Stomach (tissue), 4 donors: Measurements from ENCODE around the gene TCEANC2.

Experiments
- POLR2A ChIP-seq, 4 donors: fragments of 450-650 bp; IDR thresholded peaks; one replicate each; pipeline ENCODE4 v1.6.1; 2016; ENCODE audit warnings: antibody characterized with exemption in 4 of 4, control low read depth in 2 of 4, mild to moderate bottlenecking in 1 of 4, moderate library complexity in 1 of 4
- TF ChIP-seq, protein P1 (sequence below), 7 experiments: fragments of 450-650 bp in 4 of 7; fragments of 200-600 bp in 3 of 7; sonication (generic) in 3 of 7; IDR thresholded peaks; one replicate each; pipeline ENCODE4 v1.5.1; 2016 to 2019; ENCODE audit warnings: antibody characterized with exemption in 7 of 7, control low read depth in 2 of 7, mild to moderate bottlenecking in 1 of 7

DNA sequence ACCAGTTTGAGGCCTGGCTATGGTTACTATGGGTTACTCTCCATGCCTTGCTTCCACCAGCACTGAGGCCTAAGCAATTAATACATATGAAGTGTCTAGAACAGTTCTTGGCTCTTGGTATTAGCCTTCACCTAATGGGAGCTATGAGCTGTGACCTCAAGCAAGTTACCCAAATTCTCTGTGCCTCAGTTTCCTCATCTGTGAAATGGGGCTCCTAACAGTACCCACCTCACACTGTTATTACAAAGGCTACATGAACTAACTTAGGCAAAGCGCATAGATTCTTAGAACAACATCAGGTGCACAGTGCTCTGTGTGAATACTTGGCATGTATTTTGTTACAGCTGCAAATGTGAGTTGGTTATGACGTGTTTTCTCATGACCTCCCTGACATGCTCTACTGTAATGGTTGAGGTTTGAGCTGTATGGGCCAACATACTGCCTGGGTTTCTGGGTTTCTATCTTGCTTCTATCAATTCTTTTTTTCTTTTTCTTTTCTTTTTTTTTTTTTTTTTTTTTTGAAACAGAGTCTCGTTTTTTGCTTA lies 72.9 kb downstream of the TCEANC2 start:
- TF ChIP-seq, protein P1, sequence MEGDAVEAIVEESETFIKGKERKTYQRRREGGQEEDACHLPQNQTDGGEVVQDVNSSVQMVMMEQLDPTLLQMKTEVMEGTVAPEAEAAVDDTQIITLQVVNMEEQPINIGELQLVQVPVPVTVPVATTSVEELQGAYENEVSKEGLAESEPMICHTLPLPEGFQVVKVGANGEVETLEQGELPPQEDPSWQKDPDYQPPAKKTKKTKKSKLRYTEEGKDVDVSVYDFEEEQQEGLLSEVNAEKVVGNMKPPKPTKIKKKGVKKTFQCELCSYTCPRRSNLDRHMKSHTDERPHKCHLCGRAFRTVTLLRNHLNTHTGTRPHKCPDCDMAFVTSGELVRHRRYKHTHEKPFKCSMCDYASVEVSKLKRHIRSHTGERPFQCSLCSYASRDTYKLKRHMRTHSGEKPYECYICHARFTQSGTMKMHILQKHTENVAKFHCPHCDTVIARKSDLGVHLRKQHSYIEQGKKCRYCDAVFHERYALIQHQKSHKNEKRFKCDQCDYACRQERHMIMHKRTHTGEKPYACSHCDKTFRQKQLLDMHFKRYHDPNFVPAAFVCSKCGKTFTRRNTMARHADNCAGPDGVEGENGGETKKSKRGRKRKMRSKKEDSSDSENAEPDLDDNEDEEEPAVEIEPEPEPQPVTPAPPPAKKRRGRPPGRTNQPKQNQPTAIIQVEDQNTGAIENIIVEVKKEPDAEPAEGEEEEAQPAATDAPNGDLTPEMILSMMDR (IDR thresholded peaks at IDR 0.05): no peak
- no peak for TF ChIP-seq POLR2A (IDR thresholded peaks at IDR 0.05)
